Ovary (tissue), 9 donors: ENCODE measurements around the gene BORCS6. TPM values are rescaled to one million over a fixed set of nuclear protein-coding genes. Genes with fewer than 3 reads are reported as not detected.

Experiments used
- DNase-seq, 5 donors: peaks; one replicate each; pipeline ENCODE4 v3.0.0-alpha.2; 2019 to 2020
- H3K27ac ChIP-seq, 2 donors: fragments of 200-600 bp; one replicate each; pipeline versions ENCODE4 v1.5.1 to v1.8.0; 2019 to 2022
- H3K27me3 ChIP-seq: fragments of 200-600 bp; one replicate; pipeline ENCODE4 v1.8.0; 2022
- H3K36me3 ChIP-seq: fragments of 200-600 bp; sonication (generic); one replicate; pipeline ENCODE4 v1.5.1; 2019
- H3K4me1 ChIP-seq: one replicate; pipeline ENCODE4 v1.8.1; 2013; ENCODE audit warnings: mild to moderate bottlenecking, moderate library complexity; ENCODE audit not compliant: insufficient read depth
- H3K4me3 ChIP-seq: fragments of 200-600 bp; sonication (generic); one replicate; pipeline ENCODE4 v1.5.1; 2017
- H3K9me3 ChIP-seq, 2 donors: fragments of 200-600 bp in 1 of 2; sonication (generic) in 1 of 2; one replicate each; pipeline versions ENCODE4 v1.5.1 to v1.8.1; 2013 to 2019; ENCODE audit warnings: mild to moderate bottlenecking in 1 of 2, moderate library complexity in 1 of 2
- CTCF ChIP-seq, 3 donors: fragments of 450-650 bp in 2 of 3; fragments of 200-600 bp in 1 of 3; IDR thresholded peaks; one replicate each; pipeline versions ENCODE4 v1.5.1 to v1.8.0; 2016 to 2022; ENCODE audit warnings: antibody characterized with exemption in 3 of 3, mild to moderate bottlenecking in 1 of 3
- EP300 ChIP-seq: sonication (generic); formaldehyde crosslinking; IDR thresholded peaks from one replicate; pipeline ENCODE4 v1.6.1; 2017; ENCODE audit warnings: antibody characterized with exemption
- POLR2A ChIP-seq: fragments of 450-650 bp; IDR thresholded peaks from one replicate; pipeline ENCODE4 v1.6.1; 2017; ENCODE audit warnings: antibody characterized with exemption, mild to moderate bottlenecking, moderate library complexity
- WGBS, 3 donors: extraction: QIAGEN DNeasy Blood & Tissue Kit in 1 of 3; methylation state at CpG; one replicate each; pipeline versions ENCODE4 v1.1.5 to v1.1.7; 2013 to 2017; 5-methylcytosine and 5-hydroxymethylcytosine counted together
- intact Hi-C, 4 donors: fragments of 100-400 bp; cut with DNase I; formaldehyde crosslinking; loops; one replicate each; pipeline versions ENCODE4 v1.11.0 to v1.15.1; 2022 to 2023
- polyA plus RNA-seq, 2 donors: library from polyadenylated mRNA; stranded (reverse); fragments of 200-250 nt in 1 of 2; fragments of 350-450 nt in 1 of 2; fragmentation: Illumina TruSeq in 1 of 2; extraction: RNeasy Lipid Tissue Mini Kit (QIAGEN cat#74804) in 1 of 2; gene quantifications; one replicate each; pipeline ENCODE4 v1.2.3, GENCODE V29; 2013 to 2014
- total RNA-seq, 7 donors: library from RNA; depleted of rRNA in 2 of 7; stranded (reverse); fragments of >200 nt in 2 of 7; fragmentation: NEBNext Ultra II Directional in 3 of 7; extraction: Animal tissue kit (Norgen Biotek cat#: 25700) in 3 of 7; gene quantifications; one replicate each; pipeline versions ENCODE4 v1.1.0 to v1.2.4, GENCODE V29; 2016 to 2023
- donor health status: DM: no; HTN: no; CAD: no; lungs with moderate emphysema.
- donor health status: DM: no; HTN: no; CAD: no.
- donor health status: Bipolar disorder and iron deficiency.
- donor health status: DM: yes; HTN: yes; CAD: no.
- donor health status: DM: no; HTN: no; CAD: no.
- donor health status: DM: yes; HTN: yes; CAD: no.

The BORCS6 gene
- total and polyA plus RNA-seq, 9 donors: 1.3 to 7.2 (median 6.7) TPM

- intact Hi-C loops: no loop called here
- TF ChIP-seq CTCF (IDR thresholded peaks at IDR 0.05): no peak
- no peak for TF ChIP-seq EP300
- no peak for TF ChIP-seq POLR2A
- Histone ChIP-seq H3K36me3 (no peaks in the 10 kb centered on the region), H3K27ac (peak overlapping the region; percentile 26 to 69), H3K27me3 (no peaks in the 10 kb centered on the region), H3K4me3 (no peak overlapping the region), H3K9me3 (no peaks in the 10 kb centered on the region), H3K4me1 (peaks cover 12% of the 10 kb centered on the region)
- WGBS, 3 donors: 87 to 88% (median 88%) methylated on average over 13 of the region's 13 CpGs
- peak in 3 of 5 donors; percentile 16 to 48 (median 35) for DNase-seq
Measured at GRCh38 chr17:8148560-8148959, 41.4 kb downstream of the BORCS6 start.

GRCh38 chr17:8147805-8148404, 42.1 kb downstream of the BORCS6 start:
- H3K9me3 ChIP-seq: no peaks in the 10 kb centered on the region
- peak overlapping the region; percentile 26 to 69 for H3K27ac ChIP-seq
- WGBS, 3 donors: 87 to 90% (median 88%) methylated on average over 13 of the region's 13 CpGs
- TF ChIP-seq CTCF (IDR thresholded peaks at IDR 0.05) (no peak), EP300 (no peak), POLR2A (no peak)
- intact Hi-C loops: no loop called here
- H3K36me3 ChIP-seq: no peaks in the 10 kb centered on the region
- H3K27me3 ChIP-seq: no peaks in the 10 kb centered on the region
- peak in 4 of 5 donors; percentile 15 to 40 (median 34) for DNase-seq
- no peak overlapping the region for H3K4me3 ChIP-seq
- H3K4me1 ChIP-seq: peaks cover 8% of the 10 kb centered on the region

- H3K9me3 ChIP-seq: no peaks in the 10 kb centered on the region
- peaks cover 4% of the 10 kb centered on the region for H3K4me1 ChIP-seq
- peak overlapping the region; percentile 32 to 69 for H3K27ac ChIP-seq
- H3K4me3 ChIP-seq: no peak overlapping the region
- TF ChIP-seq EP300: no peak
- TF ChIP-seq POLR2A: no peak
- no peak for TF ChIP-seq CTCF (IDR thresholded peaks at IDR 0.05)
- WGBS, 3 donors: 81 to 85% (median 82%) methylated on average over 26 of the region's 26 CpGs
- no peaks in the 10 kb centered on the region for H3K27me3 ChIP-seq
- intact Hi-C loops: no loop called here
- peak in 3 of 5 donors; percentile 23 to 55 (median 38) for DNase-seq
- H3K36me3 ChIP-seq: no peaks in the 10 kb centered on the region
Measured at GRCh38 chr17:8147141-8147804, 42.7 kb downstream of the BORCS6 start.

GRCh38 chr17:8146381-8147140, 43.4 kb downstream of the BORCS6 start:
- Histone ChIP-seq H3K4me3 (no peak overlapping the region), H3K9me3 (no peaks in the 10 kb centered on the region), H3K36me3 (no peaks in the 10 kb centered on the region), H3K4me1 (peaks cover 4% of the 10 kb centered on the region), H3K27me3 (no peaks in the 10 kb centered on the region), H3K27ac (peak overlapping the region; percentile 32 to 69)
- peak in 3 of 5 donors; percentile 11 to 41 (median 29) for DNase-seq
- no peak for TF ChIP-seq CTCF (IDR thresholded peaks at IDR 0.05)
- no peak for TF ChIP-seq POLR2A
- no peak for TF ChIP-seq EP300
- intact Hi-C loops: no loop called here
- WGBS, 3 donors: 80 to 86% (median 83%) methylated on average over 14 of the region's 14 CpGs
